EH (cell line): ENCODE results near the gene SEC31A.

ENCODE experiments used
- DNase-seq: peaks from one replicate; pipeline ENCODE4 v3.0.0-alpha.2; 2015; ENCODE audit warnings: low read depth

SEC31A gene

GRCh38 chr4:82773057-82773456 is 117.9 kb downstream of the SEC31A start:
- DNase-seq = no peak

- DNase-seq = no peak
These were observed 120.3 kb downstream of the SEC31A start for GRCh38 chr4:82770607-82771006.
